CD14-positive monocyte (primary cell): Measurements from ENCODE around the gene SPR. TPM values are rescaled to one million over a fixed set of nuclear protein-coding genes. Genes with fewer than 3 reads are reported as not detected.
A peak's percentile ranks its signal among the peaks of the same experiment; 100 is the strongest.

ENCODE experiments used
- DNase-seq, 3 donors: peaks; one replicate each; pipeline ENCODE4 v3.0.0-alpha.2; 2011 to 2022
- H2AFZ ChIP-seq: 2 replicates; pipeline ENCODE4 v1.6.0; 2012; ENCODE audit warnings: mild to moderate bottlenecking, low read depth, low read length, inconsistent platforms; ENCODE audit not compliant: insufficient read depth, poor library complexity, severe bottlenecking
- H3K27ac ChIP-seq, 2 donors: 1 replicate in 1 of 2; 2 replicates in 1 of 2; pipeline ENCODE4 v1.5.1; 2012 to 2013; ENCODE audit warnings: low read length in 2 of 2, control low read depth in 1 of 2, inconsistent platforms in 1 of 2, low read depth in 1 of 2, mild to moderate bottlenecking in 1 of 2
- H3K27me3 ChIP-seq, 2 donors: one replicate each; pipeline versions ENCODE4 v1.6.0 to v1.6.1; 2011 to 2013; ENCODE audit warnings: low read length in 2 of 2; ENCODE audit not compliant: control insufficient read depth in 2 of 2, insufficient read depth in 2 of 2
- H3K36me3 ChIP-seq, 2 donors: replicated peaks in 1 of 2; 1 replicate in 1 of 2; 2 replicates in 1 of 2; pipeline versions ENCODE4 v1.5.1 to v1.6.1; 2012 to 2013; ENCODE audit warnings: low read length in 2 of 2, control low read depth in 1 of 2, inconsistent platforms in 1 of 2, mild to moderate bottlenecking in 1 of 2; ENCODE audit not compliant: insufficient read depth in 2 of 2, control insufficient read depth in 1 of 2
- H3K4me1 ChIP-seq, 2 donors: 1 replicate in 1 of 2; 2 replicates in 1 of 2; pipeline versions ENCODE4 v1.5.1 to v1.6.1; 2012 to 2013; ENCODE audit warnings: low read length in 2 of 2, control low read depth in 1 of 2, inconsistent platforms in 1 of 2, mild to moderate bottlenecking in 1 of 2, moderate library complexity in 1 of 2; ENCODE audit not compliant: insufficient read depth in 2 of 2, control insufficient read depth in 1 of 2
- H3K4me2 ChIP-seq: replicated peaks from 2 replicates; pipeline ENCODE3; 2012; ENCODE audit warnings: low read length, moderate library complexity, mild to moderate bottlenecking; ENCODE audit not compliant: poor library complexity, severe bottlenecking; ENCODE audit errors: extremely low read depth
- H3K4me3 ChIP-seq, 3 experiments: fragments of 200-600 bp in 1 of 3; sonication (generic) in 1 of 3; replicated peaks in 1 of 3; 1 replicate in 2 of 3; 2 replicates in 1 of 3; pipeline ENCODE4 v1.5.1; 2011 to 2013; ENCODE audit warnings: low read length in 3 of 3, mild to moderate bottlenecking in 3 of 3, control low read depth in 2 of 3, low read depth in 2 of 3, inconsistent platforms in 1 of 3, moderate library complexity in 1 of 3
- H3K79me2 ChIP-seq: 2 replicates; pipeline ENCODE4 v1.6.0; 2012; ENCODE audit warnings: mild to moderate bottlenecking, control low read depth, inconsistent platforms, low read length, moderate library complexity; ENCODE audit not compliant: insufficient read depth
- H3K9ac ChIP-seq: 2 replicates; pipeline ENCODE4 v1.6.0; 2017; ENCODE audit warnings: low read length, mild to moderate bottlenecking; ENCODE audit not compliant: insufficient read depth, poor library complexity, severe bottlenecking
- H3K9me3 ChIP-seq, 2 donors: replicated peaks in 1 of 2; 1 replicate in 1 of 2; 2 replicates in 1 of 2; pipeline versions ENCODE4 v1.5.1 to v1.6.1; 2012 to 2013; ENCODE audit warnings: low read length in 2 of 2, control low read depth in 1 of 2; ENCODE audit not compliant: control insufficient read depth in 1 of 2, insufficient read depth in 1 of 2
- H4K20me1 ChIP-seq: 2 replicates; pipeline ENCODE4 v1.6.0; 2012; ENCODE audit warnings: mild to moderate bottlenecking, low read length, control low read depth, moderate library complexity; ENCODE audit not compliant: insufficient read depth
- H3K27ac Mint-ChIP-seq, 7 donors: one replicate each; pipeline ENCODE4 v1.8.0; 2020; ENCODE audit warnings: mild to moderate bottlenecking in 7 of 7, mixed read lengths in 7 of 7, moderate library complexity in 6 of 7, inconsistent platforms in 2 of 7
- H3K27me3 Mint-ChIP-seq, 3 donors: one replicate each; pipeline ENCODE4 v1.8.0; 2021 to 2022; ENCODE audit warnings: low read depth in 3 of 3, mild to moderate bottlenecking in 3 of 3, mixed read lengths in 3 of 3, moderate library complexity in 3 of 3, inconsistent platforms in 1 of 3
- H3K36me3 Mint-ChIP-seq, 2 donors: one replicate each; pipeline ENCODE4 v1.8.0; 2020; ENCODE audit warnings: mixed read lengths in 2 of 2, inconsistent platforms in 1 of 2, mild to moderate bottlenecking in 1 of 2
- H3K4me1 Mint-ChIP-seq: one replicate; pipeline ENCODE4 v1.8.0; 2020; ENCODE audit warnings: mild to moderate bottlenecking, mixed read lengths
- H3K4me3 Mint-ChIP-seq, 2 donors: one replicate each; pipeline ENCODE4 v1.8.0; 2020; ENCODE audit warnings: mild to moderate bottlenecking in 2 of 2, mixed read lengths in 2 of 2, moderate library complexity in 1 of 2
- H3K9me3 Mint-ChIP-seq, 7 donors: one replicate each; pipeline ENCODE4 v1.8.0; 2020 to 2022; ENCODE audit warnings: mixed read lengths in 7 of 7, mild to moderate bottlenecking in 6 of 7, moderate library complexity in 6 of 7, inconsistent platforms in 2 of 7
- CTCF ChIP-seq: fragments of 200-600 bp; IDR thresholded peaks from one replicate; pipeline ENCODE4 v1.8.0; 2022; ENCODE audit warnings: antibody characterized with exemption, mild to moderate bottlenecking
- WGBS: methylation state at CpG from one replicate; pipeline ENCODE4 v1.1.5; 2013; ENCODE audit warnings: missing lambda C conversion rate; ENCODE audit not compliant: insufficient coverage; 5-methylcytosine and 5-hydroxymethylcytosine counted together
- intact Hi-C, 2 donors: fragments of 100-400 bp; cut with micrococcal nuclease; formaldehyde crosslinking; loops; one replicate each; pipeline versions ENCODE4 v1.15.0 to v1.15.1; 2023
- polyA plus RNA-seq, 3 donors: library from polyadenylated mRNA; depleted of rRNA in 1 of 3; unstranded in 2 of 3; stranded (reverse) in 1 of 3; fragments of 300-500 nt in 2 of 3; fragments of >200 nt in 1 of 3; fragmentation: Illumina TruSeq in 2 of 3; gene quantifications; 1 replicate in 2 of 3; 2 replicates in 1 of 3; pipeline ENCODE4 v1.2.3, GENCODE V29; 2012 to 2021

Gene SPR
- polyA plus RNA-seq, 3 donors = 2.9 to 12.5 (median 7.6) TPM

GRCh38 chr2:72925328-72925943 is 38.2 kb downstream of the SPR start:
- Mint-ChIP-seq H3K4me1 (peaks cover 7% of the 10 kb centered on the region), H3K27me3 (peaks cover 48 to 54% (median 53%) of the 10 kb centered on the region in 3 donors), H3K36me3 (no peaks in the 10 kb centered on the region), H3K9me3 (peaks cover 0 to 8% (median 0%) of the 10 kb centered on the region in 7 donors), H3K4me3 (peak overlapping the region in 1 of 2 donors; percentile 75), H3K27ac (no peak overlapping the region)
- H3K79me2 ChIP-seq = no peaks in the 10 kb centered on the region
- no peak overlapping the region for H3K9ac ChIP-seq
- peaks cover 5 to 6% of the 10 kb centered on the region in 2 donors for H3K4me1 ChIP-seq
- H3K4me3 ChIP-seq = no peak overlapping the region
- no peak overlapping the region for H3K4me2 ChIP-seq
- no peak overlapping the region for H3K27ac ChIP-seq
- H3K27me3 ChIP-seq = peaks cover 91 to 100% of the 10 kb centered on the region in 2 donors
- H3K36me3 ChIP-seq = no peaks in the 10 kb centered on the region
- no peak overlapping the region for H2AFZ ChIP-seq
- 7% methylated on average over 10 of the region's 26 CpGs for WGBS
- peaks cover 0 to 52% of the 10 kb centered on the region in 2 donors for H3K9me3 ChIP-seq
- intact Hi-C loops = no loop called here
- TF ChIP-seq CTCF = no peak
- DNase-seq = no peak
- no peaks in the 10 kb centered on the region for H4K20me1 ChIP-seq

GRCh38 chr2:72926368-72926767 is 39.2 kb downstream of the SPR start:
- Histone ChIP-seq H3K4me2 (no peak overlapping the region), H4K20me1 (no peaks in the 10 kb centered on the region), H2AFZ (no peak overlapping the region), H3K4me3 (no peak overlapping the region), H3K79me2 (no peaks in the 10 kb centered on the region), H3K9me3 (peaks cover 0 to 44% of the 10 kb centered on the region in 2 donors), H3K9ac (no peak overlapping the region), H3K27ac (no peak overlapping the region), H3K4me1 (no peaks in the 10 kb centered on the region), H3K27me3 (peaks cover 83 to 94% of the 10 kb centered on the region in 2 donors), H3K36me3 (no peaks in the 10 kb centered on the region)
- Mint-ChIP-seq H3K9me3 (peaks cover 0 to 7% (median 0%) of the 10 kb centered on the region in 7 donors), H3K4me3 (no peak overlapping the region), H3K36me3 (no peaks in the 10 kb centered on the region), H3K4me1 (peaks cover 4% of the 10 kb centered on the region), H3K27ac (no peak overlapping the region), H3K27me3 (peaks cover 42 to 48% (median 47%) of the 10 kb centered on the region in 3 donors)
- DNase-seq = no peak
- no peak for TF ChIP-seq CTCF
- intact Hi-C loops = no loop called here
- no CpG with 5 or more reads among the region's 4 CpGs for WGBS
